ENCODE results near the gene TBC1D22A. TPM values are rescaled to one million over a fixed set of nuclear protein-coding genes. Genes with fewer than 3 reads are reported as not detected.
A peak's percentile ranks its signal among the peaks of the same experiment; 100 is the strongest.

The TBC1D22A gene
- total RNA-seq, 2 experiments from 2014 or later: 47.2 to 49.1 TPM

GRCh38 chr22:46867106-46867505, 104.7 kb downstream of the TBC1D22A start:
- DNase-seq (no peak), ATAC-seq (ENCODE audit: low read depth) (no peak)
- Mint-ChIP-seq H3K36me3 (peaks cover 60% of the 10 kb centered on the region), H3K4me1 (no peaks in the 10 kb centered on the region), H3K27me3 (no peaks in the 10 kb centered on the region), H3K4me3 (no peak overlapping the region), H3K27ac (no peak overlapping the region), H3K9me3 (peaks cover 22% of the 10 kb centered on the region)
- POLR2A ChIA-PET: no interaction called here

DNA sequence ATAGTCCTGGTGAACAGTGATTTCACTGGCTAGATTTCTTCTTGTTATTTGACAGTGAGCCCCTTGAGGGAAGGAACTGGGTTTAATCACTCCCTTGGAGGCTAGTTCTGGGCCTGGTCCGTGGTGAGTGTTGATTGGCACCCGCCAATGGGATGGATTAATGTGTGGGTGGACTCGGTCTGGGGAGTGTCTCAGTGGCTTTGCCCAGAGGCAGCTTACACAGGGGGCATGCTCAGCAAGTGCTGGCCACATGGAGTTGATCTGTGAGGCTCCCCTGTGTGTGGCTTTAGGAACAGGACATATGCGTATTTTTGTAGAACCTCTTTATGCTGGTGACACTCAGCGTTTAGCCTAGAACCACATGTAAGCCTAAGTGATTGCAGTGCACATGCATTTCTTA, 106.9 kb downstream of the TBC1D22A start:
- no peak overlapping the region for H3K4me3 Mint-ChIP-seq
- H3K27ac Mint-ChIP-seq: no peak overlapping the region
- POLR2A ChIA-PET: no interaction called here
- H3K4me1 Mint-ChIP-seq: no peaks in the 10 kb centered on the region
- H3K36me3 Mint-ChIP-seq: peaks cover 67% of the 10 kb centered on the region
- peaks cover 26% of the 10 kb centered on the region for H3K9me3 Mint-ChIP-seq
- ATAC-seq (ENCODE audit: low read depth) (no peak), DNase-seq (no peak)
- no peaks in the 10 kb centered on the region for H3K27me3 Mint-ChIP-seq

- ATAC-seq (ENCODE audit: low read depth) (no peak), DNase-seq (no peak)
- POLR2A ChIA-PET: no interaction called here
- Mint-ChIP-seq H3K4me1 (no peaks in the 10 kb centered on the region), H3K27me3 (no peaks in the 10 kb centered on the region), H3K27ac (no peak overlapping the region), H3K36me3 (peaks cover 64% of the 10 kb centered on the region), H3K4me3 (no peak overlapping the region), H3K9me3 (peaks cover 26% of the 10 kb centered on the region)
Observed at GRCh38 chr22:46869831-46870441, 107.5 kb downstream of the TBC1D22A start.

DNA sequence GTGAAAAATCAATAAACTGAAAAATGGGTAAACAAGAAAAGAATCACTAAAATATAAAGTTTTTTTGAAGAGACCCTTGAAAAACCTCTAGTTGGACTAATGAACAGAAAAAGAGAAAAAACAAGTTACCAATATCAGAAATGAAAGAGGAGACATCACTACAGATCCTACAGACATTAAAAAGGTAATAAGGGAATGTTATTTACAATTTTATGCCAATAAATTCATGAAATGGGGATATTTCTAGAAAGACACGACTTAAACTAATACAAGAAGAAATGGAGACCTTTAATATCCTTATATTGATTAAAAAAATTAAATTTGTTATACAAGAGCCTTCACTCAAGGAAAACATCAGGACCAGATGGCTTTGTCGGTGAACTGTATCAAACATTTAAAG, 109.4 kb downstream of the TBC1D22A start:
- ATAC-seq (ENCODE audit: low read depth) (no peak), DNase-seq (no peak)
- Mint-ChIP-seq H3K27ac (no peak overlapping the region), H3K4me3 (no peak overlapping the region), H3K4me1 (no peaks in the 10 kb centered on the region), H3K9me3 (peaks cover 26% of the 10 kb centered on the region), H3K27me3 (no peaks in the 10 kb centered on the region), H3K36me3 (peaks cover 53% of the 10 kb centered on the region)
- POLR2A ChIA-PET: no interaction called here

GRCh38 chr22:46875089-46875488, 112.6 kb downstream of the TBC1D22A start:
- Mint-ChIP-seq H3K4me1 (peaks cover 4% of the 10 kb centered on the region), H3K27me3 (no peaks in the 10 kb centered on the region), H3K36me3 (peaks cover 30% of the 10 kb centered on the region), H3K27ac (no peak overlapping the region), H3K9me3 (peaks cover 18% of the 10 kb centered on the region), H3K4me3 (no peak overlapping the region)
- DNase-seq (no peak), ATAC-seq (ENCODE audit: low read depth) (no peak)
- POLR2A ChIA-PET: no interaction called here

DNA sequence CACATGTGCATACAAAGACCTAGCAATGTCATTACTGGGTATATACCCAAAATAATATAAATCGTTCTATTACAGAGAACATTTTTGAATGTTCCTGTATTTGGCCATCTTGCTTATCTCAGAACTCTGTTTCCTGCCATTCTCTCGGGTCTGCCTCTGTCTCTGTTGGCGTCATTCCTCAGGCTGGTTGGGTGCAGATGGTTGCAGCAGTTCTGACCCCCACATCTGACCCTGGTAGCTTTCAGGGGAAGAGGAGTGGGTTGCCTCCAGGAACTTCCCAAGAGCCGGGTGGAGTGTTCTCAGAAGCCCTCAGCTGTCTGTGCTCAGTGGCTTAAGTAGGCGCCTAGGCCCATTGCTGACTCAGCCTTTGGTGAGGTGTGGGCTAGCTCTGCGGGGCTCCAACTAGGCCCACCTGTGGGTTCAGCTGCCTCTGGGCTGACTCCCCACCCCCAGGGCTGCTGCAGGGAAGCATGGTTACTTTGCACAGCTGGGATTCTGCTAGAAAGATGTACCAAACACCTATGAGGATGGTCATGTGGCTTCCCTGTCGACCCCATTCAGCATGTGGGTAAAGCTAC, 114.0 kb downstream of the TBC1D22A start:
- H3K4me3 Mint-ChIP-seq: no peak overlapping the region
- no peaks in the 10 kb centered on the region for H3K27me3 Mint-ChIP-seq
- POLR2A ChIA-PET: no interaction called here
- peaks cover 18% of the 10 kb centered on the region for H3K36me3 Mint-ChIP-seq
- DNase-seq: no peak
- ATAC-seq (ENCODE audit: low read depth): no peak
- peaks cover 10% of the 10 kb centered on the region for H3K9me3 Mint-ChIP-seq
- peaks cover 5% of the 10 kb centered on the region for H3K4me1 Mint-ChIP-seq
- H3K27ac Mint-ChIP-seq: no peak overlapping the region

DNA sequence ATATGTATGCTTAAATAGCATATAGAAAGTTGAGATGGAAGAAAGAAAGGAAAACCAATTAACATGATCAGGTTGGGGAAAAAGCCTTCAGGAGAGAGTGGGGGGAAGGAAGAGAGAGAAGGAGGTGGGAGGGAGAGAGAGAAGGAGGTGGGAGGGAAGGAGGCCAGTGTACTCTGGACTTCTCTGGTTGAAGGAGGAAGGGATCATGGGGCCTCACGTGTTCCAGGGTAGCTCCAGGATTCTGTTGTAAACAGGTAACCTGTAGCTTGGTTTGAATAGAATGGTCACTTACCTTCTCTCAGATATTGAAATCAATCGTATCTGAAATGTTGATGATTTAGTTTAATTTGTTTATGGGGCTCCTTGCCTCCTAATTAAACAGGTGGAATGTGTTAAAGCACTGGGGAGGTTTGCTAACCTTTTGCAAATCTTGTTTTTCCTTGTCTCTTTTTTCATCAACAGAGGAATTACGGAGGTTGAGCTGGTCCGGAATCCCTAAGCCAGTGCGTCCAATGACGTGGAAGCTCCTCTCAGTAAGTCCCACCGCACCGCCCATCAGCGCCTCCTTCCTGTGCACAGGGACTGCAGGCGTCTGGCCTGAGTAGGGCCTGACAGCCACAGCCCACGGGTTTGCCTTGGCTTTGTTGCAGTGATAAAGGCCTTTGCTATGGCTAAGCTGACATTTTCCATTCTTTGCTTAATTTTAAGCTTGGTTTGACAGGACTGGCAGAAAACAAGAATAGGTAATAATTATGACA, 115.9 kb downstream of the TBC1D22A start:
- ATAC-seq (ENCODE audit: low read depth) (no peak), DNase-seq (no peak)
- Mint-ChIP-seq H3K27me3 (no peaks in the 10 kb centered on the region), H3K9me3 (no peaks in the 10 kb centered on the region), H3K27ac (peak overlapping the region; percentile 11), H3K36me3 (peaks cover 5% of the 10 kb centered on the region), H3K4me3 (no peak overlapping the region), H3K4me1 (peaks cover 5% of the 10 kb centered on the region)
- POLR2A ChIA-PET: no interaction called here

DNA sequence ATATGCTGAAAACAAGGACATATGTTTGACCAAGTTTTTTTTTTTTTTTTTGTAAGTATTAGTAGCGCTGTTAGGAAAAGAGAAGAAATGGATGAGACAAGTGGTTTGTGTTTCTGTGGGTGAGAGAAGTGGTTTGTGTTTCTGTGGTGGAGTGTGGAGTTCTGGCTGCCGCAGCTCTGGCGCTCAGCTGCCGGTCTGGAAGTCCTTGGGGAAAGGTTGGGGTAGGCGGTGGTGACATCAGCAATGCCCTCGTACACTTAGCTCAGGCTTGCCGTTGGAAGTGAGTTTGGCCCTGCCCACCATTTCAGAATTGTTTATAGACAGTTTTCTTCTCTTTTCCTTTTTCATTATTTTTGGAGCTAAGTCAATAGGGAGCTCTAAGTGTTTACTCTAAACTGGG, 116.6 kb downstream of the TBC1D22A start:
- H3K27ac Mint-ChIP-seq: no peak overlapping the region
- peaks cover 3% of the 10 kb centered on the region for H3K36me3 Mint-ChIP-seq
- H3K27me3 Mint-ChIP-seq: no peaks in the 10 kb centered on the region
- H3K9me3 Mint-ChIP-seq: no peaks in the 10 kb centered on the region
- POLR2A ChIA-PET: no interaction called here
- no peak overlapping the region for H3K4me3 Mint-ChIP-seq
- ATAC-seq (ENCODE audit: low read depth) (no peak), DNase-seq (no peak)
- H3K4me1 Mint-ChIP-seq: peaks cover 5% of the 10 kb centered on the region

GRCh38 chr22:46881373-46882118, 119.1 kb downstream of the TBC1D22A start:
- Mint-ChIP-seq H3K27ac (no peak overlapping the region), H3K36me3 (peaks cover 6% of the 10 kb centered on the region), H3K4me1 (peaks cover 5% of the 10 kb centered on the region), H3K4me3 (no peak overlapping the region), H3K9me3 (no peaks in the 10 kb centered on the region), H3K27me3 (no peaks in the 10 kb centered on the region)
- ATAC-seq (ENCODE audit: low read depth) (no peak), DNase-seq (no peak)
- POLR2A ChIA-PET: no interaction called here

DNA sequence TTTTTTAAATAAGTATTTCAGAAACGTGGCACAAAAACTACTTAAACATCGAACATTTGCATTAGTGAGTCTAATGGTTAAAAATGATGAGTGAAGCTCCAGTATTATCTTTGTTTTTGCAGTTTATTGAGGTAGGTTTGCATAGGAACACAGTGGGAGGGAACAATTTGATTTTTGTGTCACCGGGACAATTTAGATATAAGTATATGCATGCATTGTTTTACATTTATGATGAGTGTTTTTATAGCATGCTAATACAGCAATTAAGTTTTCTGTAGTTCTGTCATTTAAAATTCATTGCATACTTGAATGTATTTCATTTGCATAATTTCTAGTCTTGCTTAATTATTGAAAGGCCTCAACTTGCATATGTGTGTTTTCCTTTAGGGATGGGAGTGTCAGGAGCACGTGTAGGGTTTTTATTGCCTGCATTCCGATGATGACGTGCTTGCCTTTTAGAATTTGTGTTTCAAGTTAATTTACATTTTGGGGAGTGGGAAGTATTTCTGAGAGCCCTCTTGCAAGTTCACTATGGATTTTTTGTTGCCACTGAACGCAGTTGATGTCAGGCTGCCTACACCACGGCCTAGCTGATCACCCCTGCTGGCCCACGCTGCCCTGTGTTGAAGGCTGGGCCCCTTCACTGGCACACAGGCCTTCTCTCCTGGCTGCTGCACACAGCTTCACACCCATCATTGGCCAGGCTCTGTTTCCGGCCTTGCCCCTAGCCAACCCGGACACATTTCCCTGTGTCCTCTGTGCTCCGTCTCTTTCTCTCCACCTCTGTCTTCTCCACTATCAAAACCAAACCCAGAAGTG, 120.9 kb downstream of the TBC1D22A start:
- ATAC-seq (ENCODE audit: low read depth) (no peak), DNase-seq (no peak)
- Mint-ChIP-seq H3K4me3 (no peak overlapping the region), H3K36me3 (peaks cover 6% of the 10 kb centered on the region), H3K4me1 (peaks cover 1% of the 10 kb centered on the region), H3K27me3 (no peaks in the 10 kb centered on the region), H3K9me3 (no peaks in the 10 kb centered on the region), H3K27ac (no peak overlapping the region)
- POLR2A ChIA-PET: no interaction called here

DNA sequence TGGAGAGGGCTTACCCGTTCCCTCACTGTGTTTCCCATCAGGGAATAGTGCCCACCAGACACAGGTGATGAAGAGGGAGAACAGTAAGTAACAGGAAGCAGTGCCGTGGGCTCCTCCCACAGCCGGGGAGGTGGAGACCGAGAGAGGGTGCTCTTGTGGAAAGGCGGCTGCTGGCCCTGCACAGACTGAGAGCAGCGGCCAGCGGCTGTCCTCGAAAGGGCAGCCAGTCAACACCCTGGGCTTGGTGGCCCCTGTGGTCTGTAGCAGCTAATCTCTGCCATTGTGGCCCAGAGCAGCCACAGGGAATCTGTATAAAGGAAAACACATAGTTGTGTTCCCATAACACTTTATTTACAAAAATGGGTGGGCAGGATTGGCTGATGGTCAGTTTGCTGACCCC, 121.9 kb downstream of the TBC1D22A start:
- no peak for ATAC-seq (ENCODE audit: low read depth)
- Mint-ChIP-seq H3K4me3 (no peak overlapping the region), H3K27ac (no peak overlapping the region), H3K27me3 (no peaks in the 10 kb centered on the region), H3K4me1 (peaks cover 1% of the 10 kb centered on the region), H3K36me3 (peaks cover 8% of the 10 kb centered on the region), H3K9me3 (no peaks in the 10 kb centered on the region)
- POLR2A ChIA-PET: no interaction called here
- DNase-seq: no peak

DNA sequence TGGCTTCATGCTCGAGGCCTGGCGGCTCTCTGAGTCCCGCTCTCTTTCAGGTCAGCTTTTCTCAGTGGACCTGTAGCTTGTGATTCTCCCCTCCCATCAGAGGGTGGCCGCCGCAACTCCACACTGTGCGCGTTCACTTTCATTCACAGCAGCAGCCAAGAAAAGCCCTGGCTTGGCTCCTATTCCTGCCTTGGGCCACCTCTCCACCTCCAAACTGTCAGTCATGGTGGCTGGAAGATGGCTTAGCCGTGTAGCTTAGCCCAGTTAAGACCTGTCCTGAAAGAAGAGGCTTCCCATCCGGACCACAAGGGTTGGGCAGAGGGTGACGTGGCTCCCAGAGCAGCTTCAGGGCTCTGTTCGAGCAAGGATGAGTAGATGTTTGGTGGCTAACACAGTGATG, 125.5 kb downstream of the TBC1D22A start:
- H3K27ac Mint-ChIP-seq: no peak overlapping the region
- DNase-seq: no peak
- H3K27me3 Mint-ChIP-seq: no peaks in the 10 kb centered on the region
- POLR2A ChIA-PET: no interaction called here
- no peaks in the 10 kb centered on the region for H3K9me3 Mint-ChIP-seq
- ATAC-seq (ENCODE audit: low read depth): no peak
- no peak overlapping the region for H3K4me3 Mint-ChIP-seq
- no peaks in the 10 kb centered on the region for H3K4me1 Mint-ChIP-seq
- H3K36me3 Mint-ChIP-seq: peaks cover 8% of the 10 kb centered on the region

- Mint-ChIP-seq H3K27me3 (no peaks in the 10 kb centered on the region), H3K4me1 (no peaks in the 10 kb centered on the region)
- ATAC-seq (ENCODE audit: low read depth): no peak
Observed at GRCh38 chr22:46890819-46891218, 128.4 kb downstream of the TBC1D22A start.

More at GRCh38 chr22:46890819-46891218, 128.4 kb downstream of the TBC1D22A start:
- DNase-seq: no peak
- no peak overlapping the region for H3K4me3 Mint-ChIP-seq
- H3K27ac Mint-ChIP-seq: no peak overlapping the region
- POLR2A ChIA-PET: no interaction called here
- H3K36me3 Mint-ChIP-seq: peaks cover 6% of the 10 kb centered on the region
- no peaks in the 10 kb centered on the region for H3K9me3 Mint-ChIP-seq
